ENCODE data around the gene PTGR3. TPM values are rescaled to one million over a fixed set of nuclear protein-coding genes. Genes with fewer than 3 reads are reported as not detected.

Gene PTGR3
- total RNA-seq, 1 experiment from 2014 or later = 1.6 TPM

DNA sequence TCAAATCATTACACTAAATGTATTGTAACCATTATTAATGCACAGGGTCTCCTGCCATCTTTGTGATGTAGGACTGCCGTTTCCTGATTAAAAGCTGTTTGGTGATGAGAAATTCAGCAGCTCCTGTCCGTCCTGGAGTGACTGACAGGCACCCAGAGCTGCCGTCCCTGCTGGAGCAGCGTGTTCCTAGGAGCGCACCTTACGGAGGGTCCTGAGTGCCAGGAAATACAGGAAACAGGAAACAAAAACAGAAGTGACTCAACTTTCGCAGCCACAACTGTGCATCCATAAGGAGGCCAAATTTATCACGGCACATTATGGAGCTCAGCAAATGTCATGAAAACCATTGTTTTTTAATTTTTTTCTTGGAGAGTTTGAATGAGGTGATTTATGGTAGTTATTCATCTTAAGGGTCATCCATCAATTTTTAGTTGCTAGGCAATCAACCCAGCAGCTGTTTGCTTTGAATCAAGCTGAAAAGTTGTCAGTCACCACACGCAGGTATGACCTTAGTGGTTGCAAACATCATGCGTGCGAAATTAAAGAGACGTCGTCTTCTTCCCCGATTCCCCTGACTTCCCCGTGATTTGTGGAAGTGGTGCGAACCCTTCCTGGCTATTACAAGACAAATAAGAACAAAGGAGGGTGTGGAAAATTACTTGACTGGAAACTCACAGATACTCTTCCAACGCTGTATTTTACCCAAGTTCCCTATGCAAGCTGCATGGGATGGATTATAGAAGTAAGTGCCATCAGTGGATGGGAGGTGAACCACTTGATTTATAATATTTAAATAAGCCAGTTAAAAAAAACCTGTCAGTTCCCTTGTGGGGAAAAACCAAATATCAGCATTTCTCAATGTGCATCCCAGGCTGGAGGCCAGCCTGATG, 21.5 kb upstream of the PTGR3 start:
- no peaks in the 10 kb centered on the region for H3K36me3 Mint-ChIP-seq (ENCODE audit: insufficient read depth in 1 of 3, low read depth in 3 of 3)
- Histone ChIP-seq H2BK120ac (ENCODE audit: low read depth, low read length, poor library complexity, severe bottlenecking) (no peak overlapping the region), H3T11ph (ENCODE audit: low read length) (no peak overlapping the region), H2BK12ac (ENCODE audit: insufficient read length, low read depth, low read length) (no peak overlapping the region), H4K5ac (ENCODE audit: insufficient read length, low read depth, low read length) (no peak overlapping the region), H3K9me3 (ENCODE audit: control insufficient read depth, low read depth, low read length) (no peaks in the 10 kb centered on the region), H3K56ac (ENCODE audit: insufficient read length, low read depth, low read length) (no peak overlapping the region), H2BK15ac (ENCODE audit: low read depth, low read length) (no peak overlapping the region), H2BK20ac (ENCODE audit: low read depth, low read length, poor library complexity, severe bottlenecking) (no peak overlapping the region), H3K23me2 (ENCODE audit: insufficient read length, low read depth, low read length, poor library complexity, severe bottlenecking) (no peaks in the 10 kb centered on the region), H3K4me1 (ENCODE audit: insufficient read depth, low read length) (no peaks in the 10 kb centered on the region), H3K27ac (ENCODE audit: insufficient read length, low read depth, low read length) (no peak overlapping the region), H3K4me2 (ENCODE audit: insufficient read depth, insufficient read length, low read length) (no peak overlapping the region), H3K79me1 (ENCODE audit: insufficient read depth, low read depth, low read length, poor library complexity, severe bottlenecking) (no peaks in the 10 kb centered on the region), H3K18ac (ENCODE audit: insufficient read length, low read depth, low read length) (no peak overlapping the region), H3K14ac (ENCODE audit: insufficient read depth, low read length) (no peak overlapping the region), H2AK5ac (ENCODE audit: insufficient read length, low read length) (no peak overlapping the region), H3K27me3 (ENCODE audit: insufficient read depth, low read length) (no peaks in the 10 kb centered on the region), H4K20me1 (ENCODE audit: control insufficient read depth, insufficient read depth, insufficient read length) (no peaks in the 10 kb centered on the region), H3K23ac (ENCODE audit: insufficient read length, low read depth, low read length) (no peak overlapping the region), H4K91ac (ENCODE audit: insufficient read length, low read depth, low read length) (no peak overlapping the region), H3K9ac (ENCODE audit: extremely low read depth, insufficient read length, low read length) (no peak overlapping the region), H4K8ac (replicated peaks; ENCODE audit: insufficient read length, low read depth, low read length) (no peak overlapping the region), H2AFZ (ENCODE audit: low read length) (no peak overlapping the region), H3K4ac (ENCODE audit: low read depth, low read length) (no peak overlapping the region), H2BK5ac (ENCODE audit: insufficient read length, low read length) (no peak overlapping the region), H3K79me2 (ENCODE audit: insufficient read depth, low read length) (no peaks in the 10 kb centered on the region)
- no peak for DNase-seq
- TF ChIP-seq, protein P1, sequence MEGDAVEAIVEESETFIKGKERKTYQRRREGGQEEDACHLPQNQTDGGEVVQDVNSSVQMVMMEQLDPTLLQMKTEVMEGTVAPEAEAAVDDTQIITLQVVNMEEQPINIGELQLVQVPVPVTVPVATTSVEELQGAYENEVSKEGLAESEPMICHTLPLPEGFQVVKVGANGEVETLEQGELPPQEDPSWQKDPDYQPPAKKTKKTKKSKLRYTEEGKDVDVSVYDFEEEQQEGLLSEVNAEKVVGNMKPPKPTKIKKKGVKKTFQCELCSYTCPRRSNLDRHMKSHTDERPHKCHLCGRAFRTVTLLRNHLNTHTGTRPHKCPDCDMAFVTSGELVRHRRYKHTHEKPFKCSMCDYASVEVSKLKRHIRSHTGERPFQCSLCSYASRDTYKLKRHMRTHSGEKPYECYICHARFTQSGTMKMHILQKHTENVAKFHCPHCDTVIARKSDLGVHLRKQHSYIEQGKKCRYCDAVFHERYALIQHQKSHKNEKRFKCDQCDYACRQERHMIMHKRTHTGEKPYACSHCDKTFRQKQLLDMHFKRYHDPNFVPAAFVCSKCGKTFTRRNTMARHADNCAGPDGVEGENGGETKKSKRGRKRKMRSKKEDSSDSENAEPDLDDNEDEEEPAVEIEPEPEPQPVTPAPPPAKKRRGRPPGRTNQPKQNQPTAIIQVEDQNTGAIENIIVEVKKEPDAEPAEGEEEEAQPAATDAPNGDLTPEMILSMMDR (conservative IDR thresholded peaks at IDR 0.05) = no peak
- WGBS (ENCODE audit: extremely low coverage, insufficient read length, low lambda C conversion rate) = no CpG with 5 or more reads among the region's 17 CpGs
- H3K9me3 Mint-ChIP-seq = no peaks in the 10 kb centered on the region
- no peaks in the 10 kb centered on the region; the same call in 1 of the 2 replicates for H3K27me3 Mint-ChIP-seq (ENCODE audit: low read depth)
- no peak overlapping the region for H3K4me3 Mint-ChIP-seq
- no peak overlapping the region for H3K27ac Mint-ChIP-seq
- H3K4me1 Mint-ChIP-seq = no peaks in the 10 kb centered on the region
